H9 (cell line): Measurements from ENCODE around the gene PLEKHG5. TPM values are rescaled to one million over a fixed set of nuclear protein-coding genes. Genes with fewer than 3 reads are reported as not detected.

Source experiments
- DNase-seq: peaks from one replicate; pipeline ENCODE4 v3.0.0-alpha.2; 2017
- H2AFZ ChIP-seq: one replicate; pipeline ENCODE4 v1.6.1; 2013; ENCODE audit warnings: mild to moderate bottlenecking, low read length, control low read depth, moderate library complexity
- H2AK5ac ChIP-seq: 2 replicates; pipeline ENCODE4 v1.6.1; 2013; ENCODE audit warnings: low read length, control low read depth, mixed read lengths; ENCODE audit not compliant: insufficient read length
- H2BK120ac ChIP-seq: one replicate; pipeline ENCODE4 v1.6.1; 2013; ENCODE audit warnings: low read depth, mild to moderate bottlenecking, low read length, control low read depth, inconsistent platforms; ENCODE audit not compliant: poor library complexity, severe bottlenecking
- H2BK12ac ChIP-seq: 2 replicates; pipeline ENCODE4 v1.6.1; 2013; ENCODE audit warnings: low read length, control low read depth, mixed read lengths, low read depth; ENCODE audit not compliant: insufficient read length
- H2BK15ac ChIP-seq: 2 replicates; pipeline ENCODE4 v1.6.1; 2013; ENCODE audit warnings: low read depth, low read length, control low read depth
- H2BK20ac ChIP-seq: one replicate; pipeline ENCODE4 v1.6.1; 2013; ENCODE audit warnings: low read depth, mild to moderate bottlenecking, low read length, control low read depth, inconsistent platforms; ENCODE audit not compliant: poor library complexity, severe bottlenecking
- H2BK5ac ChIP-seq: 2 replicates; pipeline ENCODE4 v1.6.1; 2013; ENCODE audit warnings: low read length, control low read depth, mixed read lengths; ENCODE audit not compliant: insufficient read length
- H3K14ac ChIP-seq: 2 replicates; pipeline ENCODE4 v1.6.1; 2013; ENCODE audit warnings: low read length, control low read depth; ENCODE audit not compliant: insufficient read depth
- H3K18ac ChIP-seq: 2 replicates; pipeline ENCODE4 v1.6.1; 2013; ENCODE audit warnings: low read depth, mild to moderate bottlenecking, mixed read lengths, low read length, control low read depth; ENCODE audit not compliant: insufficient read length
- H3K23ac ChIP-seq: 2 replicates; pipeline ENCODE4 v1.6.1; 2013; ENCODE audit warnings: low read length, control low read depth, mixed read lengths, low read depth; ENCODE audit not compliant: insufficient read length
- H3K23me2 ChIP-seq: 2 replicates; pipeline ENCODE4 v1.6.1; 2013; ENCODE audit warnings: low read depth, mild to moderate bottlenecking, mixed read lengths, low read length, control low read depth; ENCODE audit not compliant: insufficient read length, poor library complexity, severe bottlenecking
- H3K27ac ChIP-seq: 2 replicates; pipeline ENCODE4 v1.5.1; 2013; ENCODE audit warnings: low read length, control low read depth, mixed read lengths, low read depth; ENCODE audit not compliant: insufficient read length
- H3K27me3 ChIP-seq: 2 replicates; pipeline ENCODE4 v1.6.1; 2013; ENCODE audit warnings: low read length, control low read depth, inconsistent platforms; ENCODE audit not compliant: insufficient read depth
- H3K4ac ChIP-seq: 2 replicates; pipeline ENCODE4 v1.6.1; 2013; ENCODE audit warnings: low read depth, mild to moderate bottlenecking, control low read depth, inconsistent platforms, low read length, moderate library complexity
- H3K4me1 ChIP-seq: 2 replicates; pipeline ENCODE4 v1.6.1; 2013; ENCODE audit warnings: low read length, control low read depth, inconsistent platforms; ENCODE audit not compliant: insufficient read depth
- H3K4me2 ChIP-seq: 2 replicates; pipeline ENCODE4 v1.6.1; 2013; ENCODE audit warnings: low read length, control low read depth, mixed read lengths; ENCODE audit not compliant: insufficient read length, insufficient read depth
- H3K56ac ChIP-seq: 2 replicates; pipeline ENCODE4 v1.6.1; 2013; ENCODE audit warnings: low read depth, mild to moderate bottlenecking, mixed read lengths, low read length, control low read depth; ENCODE audit not compliant: insufficient read length
- H3K79me1 ChIP-seq: 2 replicates; pipeline ENCODE4 v1.6.1; 2013; ENCODE audit warnings: low read depth, mild to moderate bottlenecking, moderate library complexity, low read length, control low read depth, inconsistent platforms; ENCODE audit not compliant: insufficient read depth, poor library complexity, severe bottlenecking
- H3K79me2 ChIP-seq: 2 replicates; pipeline ENCODE4 v1.6.1; 2013; ENCODE audit warnings: low read length, control low read depth, inconsistent platforms; ENCODE audit not compliant: insufficient read depth
- H3K9ac ChIP-seq: 2 replicates; pipeline ENCODE4 v1.6.1; 2013; ENCODE audit warnings: low read length, control low read depth, mixed read lengths; ENCODE audit not compliant: insufficient read length; ENCODE audit errors: extremely low read depth
- H3K9me3 ChIP-seq: one replicate; pipeline ENCODE4 v1.6.1; 2013; ENCODE audit warnings: low read depth, low read length, inconsistent platforms; ENCODE audit not compliant: control insufficient read depth
- H3T11ph ChIP-seq: one replicate; pipeline ENCODE4 v1.6.1; 2013; ENCODE audit warnings: mild to moderate bottlenecking, low read length, control low read depth, inconsistent platforms
- H4K20me1 ChIP-seq: one replicate; pipeline ENCODE4 v1.6.1; 2013; ENCODE audit not compliant: control insufficient read depth, insufficient read length, insufficient read depth
- H4K5ac ChIP-seq: 2 replicates; pipeline ENCODE4 v1.6.1; 2013; ENCODE audit warnings: low read depth, mild to moderate bottlenecking, mixed read lengths, low read length, control low read depth; ENCODE audit not compliant: insufficient read length
- H4K8ac ChIP-seq: replicated peaks from 2 replicates; pipeline ENCODE4 v1.6.1; 2013; ENCODE audit warnings: low read length, control low read depth, mixed read lengths, low read depth; ENCODE audit not compliant: insufficient read length
- H4K91ac ChIP-seq: 2 replicates; pipeline ENCODE4 v1.6.1; 2013; ENCODE audit warnings: low read depth, mild to moderate bottlenecking, moderate library complexity, mixed read lengths, low read length, control low read depth; ENCODE audit not compliant: insufficient read length
- H3K27ac Mint-ChIP-seq, 3 experiments: 2 replicates in 2 of 3; 3 replicates in 1 of 3; pipeline ENCODE4 v1.8.0; 2020 to 2021; ENCODE audit warnings: mixed read lengths in 3 of 3, mild to moderate bottlenecking in 1 of 3, moderate library complexity in 1 of 3
- H3K27me3 Mint-ChIP-seq: 2 replicates; pipeline ENCODE4 v1.8.0; 2021; ENCODE audit warnings: low read depth, mild to moderate bottlenecking, moderate library complexity, mixed read lengths
- H3K36me3 Mint-ChIP-seq, 3 experiments: 2 replicates in 2 of 3; 3 replicates in 1 of 3; pipeline ENCODE4 v1.8.0; 2020 to 2021; ENCODE audit warnings: low read depth in 3 of 3, mixed read lengths in 3 of 3; ENCODE audit not compliant: insufficient read depth in 1 of 3
- H3K4me1 Mint-ChIP-seq, 2 experiments: 2 replicates each; pipeline ENCODE4 v1.8.0; 2020; ENCODE audit warnings: mixed read lengths in 2 of 2
- H3K4me3 Mint-ChIP-seq, 2 experiments: 2 replicates in 1 of 2; 3 replicates in 1 of 2; pipeline ENCODE4 v1.8.0; 2020 to 2021; ENCODE audit warnings: mild to moderate bottlenecking in 2 of 2, mixed read lengths in 2 of 2, moderate library complexity in 1 of 2
- H3K9me3 Mint-ChIP-seq, 2 experiments: 2 replicates in 1 of 2; 3 replicates in 1 of 2; pipeline ENCODE4 v1.8.0; 2020; ENCODE audit warnings: mild to moderate bottlenecking in 2 of 2, mixed read lengths in 2 of 2, moderate library complexity in 1 of 2
- WGBS: extraction: QIAGEN DNeasy Blood & Tissue Kit; methylation state at CpG from one replicate; pipeline ENCODE4 v1.1.7; 2013; ENCODE audit warnings: missing lambda C conversion rate, low lambda C conversion rate, mixed read lengths; ENCODE audit not compliant: insufficient read length; ENCODE audit errors: extremely low coverage; 5-methylcytosine and 5-hydroxymethylcytosine counted together
- total RNA-seq: library from RNA; stranded (reverse); gene quantifications from 2 replicates; pipeline ENCODE4 v1.2.1, GENCODE V29; 2021
- TF ChIP-seq, protein P1 (sequence below): fragments of 200-600 bp; sonication (generic); conservative IDR thresholded peaks from 3 replicates; pipeline ENCODE4 v1.8.0; 2021; ENCODE audit warnings: antibody characterized with exemption, mild to moderate bottlenecking

The PLEKHG5 gene
- total RNA-seq, 1 experiment from 2014 or later: 22.3 TPM

DNA sequence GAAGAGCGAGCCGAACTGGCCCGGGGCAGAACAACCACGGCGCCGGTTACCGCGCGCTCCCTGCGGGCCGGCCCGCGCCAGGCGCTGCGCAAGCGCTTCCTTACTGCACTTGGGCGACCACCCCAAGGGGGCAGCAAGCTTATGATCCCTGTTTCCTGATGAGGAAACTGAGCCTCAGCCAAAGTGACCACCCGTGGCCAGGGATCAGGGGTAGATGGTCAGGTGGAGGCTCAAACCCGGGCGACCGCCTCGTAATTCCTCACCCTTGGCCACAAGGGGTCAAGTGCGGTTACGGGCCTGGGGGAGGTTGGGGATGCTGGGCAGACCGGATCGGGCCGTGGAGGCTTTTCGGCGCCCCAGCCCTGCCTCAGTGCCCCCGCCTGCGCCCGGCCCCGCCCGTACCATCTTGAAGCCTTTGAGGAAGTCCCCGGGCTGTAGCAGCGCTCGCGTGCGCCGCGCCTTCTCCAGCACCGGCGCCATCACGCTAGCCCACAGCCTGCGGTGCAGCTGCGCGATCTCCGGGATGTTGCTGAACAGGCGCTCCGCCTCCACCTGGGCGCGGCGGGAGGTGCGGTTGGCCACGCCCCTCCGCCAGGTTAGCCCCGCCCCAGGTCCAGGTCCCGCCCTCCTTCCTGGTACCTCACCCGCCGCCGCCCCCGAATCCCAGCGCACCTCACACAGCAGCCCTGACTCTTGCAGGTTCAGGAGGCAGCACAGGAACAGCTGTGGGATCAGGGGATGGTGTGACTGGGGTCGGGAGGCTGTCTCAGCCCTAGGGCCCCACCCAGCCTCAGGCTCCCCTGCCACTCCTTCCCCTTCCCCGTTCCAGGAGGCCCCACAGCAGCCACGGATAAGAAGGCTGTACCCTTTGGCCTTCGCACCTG lies 20.1 kb downstream of the PLEKHG5 start:
- Mint-ChIP-seq H3K9me3 (no peaks in the 10 kb centered on the region), H3K4me1 (peaks cover 9 to 32% of the 10 kb centered on the region in 2 experiments), H3K4me3 (no peak overlapping the region), H3K27ac (no peak overlapping the region), H3K27me3 (no peaks in the 10 kb centered on the region), H3K36me3 (peaks cover 19 to 51% (median 43%) of the 10 kb centered on the region in 3 experiments; a peak in 6 of 7 replicates)
- no peaks in the 10 kb centered on the region for H3K23me2 ChIP-seq
- H3K4me2 ChIP-seq: no peak overlapping the region
- no peak overlapping the region for H3K4ac ChIP-seq
- no peak overlapping the region for H4K5ac ChIP-seq
- H3K9ac ChIP-seq: no peak overlapping the region
- no peak overlapping the region for H4K91ac ChIP-seq
- H4K20me1 ChIP-seq: no peaks in the 10 kb centered on the region
- H3K27ac ChIP-seq: no peak overlapping the region
- no peaks in the 10 kb centered on the region for H3K27me3 ChIP-seq
- no peaks in the 10 kb centered on the region for H3K79me1 ChIP-seq
- no peak overlapping the region for H3K18ac ChIP-seq
- no peaks in the 10 kb centered on the region for H3K79me2 ChIP-seq
- no peak overlapping the region for H3T11ph ChIP-seq
- H3K14ac ChIP-seq: no peak overlapping the region
- no peak overlapping the region for H2BK12ac ChIP-seq
- H3K56ac ChIP-seq: no peak overlapping the region
- no peak overlapping the region for H2AFZ ChIP-seq
- no peak overlapping the region for H4K8ac ChIP-seq
- no peak overlapping the region for H2BK20ac ChIP-seq
- H3K9me3 ChIP-seq: no peaks in the 10 kb centered on the region
- no peak overlapping the region for H2BK120ac ChIP-seq
- WGBS: no CpG with 5 or more reads among the region's 67 CpGs
- no peak overlapping the region for H3K23ac ChIP-seq
- no peak overlapping the region for H2BK5ac ChIP-seq
- H2AK5ac ChIP-seq: no peak overlapping the region
- DNase-seq: peak; percentile 89
- peaks cover under 1% of the 10 kb centered on the region; the same call in 1 of the 2 replicates for H3K4me1 ChIP-seq
- no peak overlapping the region for H2BK15ac ChIP-seq
- TF ChIP-seq, protein P1, sequence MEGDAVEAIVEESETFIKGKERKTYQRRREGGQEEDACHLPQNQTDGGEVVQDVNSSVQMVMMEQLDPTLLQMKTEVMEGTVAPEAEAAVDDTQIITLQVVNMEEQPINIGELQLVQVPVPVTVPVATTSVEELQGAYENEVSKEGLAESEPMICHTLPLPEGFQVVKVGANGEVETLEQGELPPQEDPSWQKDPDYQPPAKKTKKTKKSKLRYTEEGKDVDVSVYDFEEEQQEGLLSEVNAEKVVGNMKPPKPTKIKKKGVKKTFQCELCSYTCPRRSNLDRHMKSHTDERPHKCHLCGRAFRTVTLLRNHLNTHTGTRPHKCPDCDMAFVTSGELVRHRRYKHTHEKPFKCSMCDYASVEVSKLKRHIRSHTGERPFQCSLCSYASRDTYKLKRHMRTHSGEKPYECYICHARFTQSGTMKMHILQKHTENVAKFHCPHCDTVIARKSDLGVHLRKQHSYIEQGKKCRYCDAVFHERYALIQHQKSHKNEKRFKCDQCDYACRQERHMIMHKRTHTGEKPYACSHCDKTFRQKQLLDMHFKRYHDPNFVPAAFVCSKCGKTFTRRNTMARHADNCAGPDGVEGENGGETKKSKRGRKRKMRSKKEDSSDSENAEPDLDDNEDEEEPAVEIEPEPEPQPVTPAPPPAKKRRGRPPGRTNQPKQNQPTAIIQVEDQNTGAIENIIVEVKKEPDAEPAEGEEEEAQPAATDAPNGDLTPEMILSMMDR: no peak
